A549 (cell line): ENCODE results near the gene IST1. TPM values are rescaled to one million over a fixed set of nuclear protein-coding genes. Genes with fewer than 3 reads are reported as not detected.

Experiments used
- ATAC-seq, 2 experiments: fragments of 200-7000 bp in 1 of 2; fragments of >200 bp in 1 of 2; cut with Nextera tagmentation in 1 of 2; cut with Tn5 transposase in 1 of 2; 3 replicates each; pipeline versions ENCODE4 v1.8.0 to v1.9.1; 2018 to 2020; ENCODE audit warnings: mild to moderate bottlenecking in 1 of 2, moderate library complexity in 1 of 2
- CTCF ChIA-PET: fragments of 300-600 bp; sonication (Branson Sonifier 250); formaldehyde crosslinking; extraction: SDS; loops from one replicate; lab custom pipeline; 2021; ENCODE audit warnings: antibody characterized with exemption, inconsistent platforms; lab: Yijun Ruan, JAX
- POLR2A ChIA-PET: fragments of 350-600 bp; formaldehyde crosslinking; extraction: SDS; loops from one replicate; lab custom pipeline; 2021; ENCODE audit warnings: antibody characterized with exemption, inconsistent platforms; lab: Yijun Ruan, JAX
- DNase-seq, 2 experiments: peaks; one replicate each; pipeline versions ENCODE4 v3.0.0 to v3.0.0-alpha.2; 2011 to 2016; ENCODE audit warnings: low read depth in 1 of 2, low spot score in 1 of 2
- FAIRE-seq: peaks from 2 replicates; lab custom pipeline; 2011; peaks lifted over from hg19 to GRCh38; lab: Jason Lieb, UNC
- H3K27ac ChIP-seq, 2 experiments: fragments of >200 bp; sonication (Bioruptor Twin); formaldehyde crosslinking; 3 replicates each; pipeline ENCODE4 v1.5.1; 2016 to 2017
- H3K4me1 ChIP-seq: fragments of >200 bp; sonication (Bioruptor Twin); formaldehyde crosslinking; 3 replicates; pipeline ENCODE4 v1.6.1; 2016
- H3K4me2 ChIP-seq: fragments of >200 bp; sonication (Bioruptor Twin); formaldehyde crosslinking; 3 replicates; pipeline ENCODE4 v1.6.1; 2016
- H3K4me3 ChIP-seq: fragments of >200 bp; sonication (Bioruptor Twin); formaldehyde crosslinking; 3 replicates; pipeline ENCODE4 v1.5.1; 2016
- H3K9me3 ChIP-seq: fragments of >200 bp; sonication (Bioruptor Twin); formaldehyde crosslinking; 3 replicates; pipeline ENCODE4 v1.6.1; 2016
- BCL3 ChIP-seq: fragments of >200 bp; sonication (Bioruptor Twin); formaldehyde crosslinking; IDR thresholded peaks from 3 replicates; pipeline ENCODE4 v1.6.1; 2016
- CBX2 ChIP-seq: fragments of 200-600 bp; sonication (generic); IDR thresholded peaks from 2 replicates; pipeline ENCODE4 v1.6.1; 2016; ENCODE audit warnings: low read depth, mild to moderate bottlenecking, borderline replicate concordance
- CBX8 ChIP-seq: fragments of 200-600 bp; sonication (generic); IDR thresholded peaks from 2 replicates; pipeline ENCODE4 v1.6.1; 2016
- CHD4 ChIP-seq: fragments of 200-600 bp; sonication (generic); IDR thresholded peaks from 2 replicates; pipeline ENCODE4 v1.6.1; 2016; ENCODE audit warnings: antibody characterized with exemption, mild to moderate bottlenecking, borderline replicate concordance
- CTCF ChIP-seq: fragments of >200 bp; sonication (Bioruptor Twin); formaldehyde crosslinking; IDR thresholded peaks from 3 replicates; pipeline ENCODE4 v1.5.1; 2016
- EP300 ChIP-seq, 2 experiments: fragments of >200 bp; sonication (Bioruptor Twin); formaldehyde crosslinking; IDR thresholded peaks; 2 replicates in 1 of 2; 3 replicates in 1 of 2; pipeline ENCODE4 v1.6.1; 2016 to 2017
- HDAC2 ChIP-seq: fragments of 200-600 bp; sonication (generic); IDR thresholded peaks from 2 replicates; pipeline ENCODE4 v1.6.1; 2016
- HES2 ChIP-seq: fragments of >200 bp; sonication (Bioruptor Twin); formaldehyde crosslinking; IDR thresholded peaks from 2 replicates; pipeline ENCODE4 v1.6.1; 2016
- HEYL ChIP-seq: fragments of 250-450 bp; sonication (Bioruptor Pico); IDR thresholded peaks from 2 replicates; pipeline ENCODE4 v1.8.0; 2021; ENCODE audit warnings: mild to moderate bottlenecking, moderate library complexity
- HMGXB4 ChIP-seq: fragments of 250-450 bp; sonication (Bioruptor Pico); IDR thresholded peaks from 2 replicates; pipeline ENCODE4 v1.5.0; 2021; ENCODE audit warnings: mild to moderate bottlenecking, moderate library complexity, borderline replicate concordance
- MAZ ChIP-seq: fragments of 150-350 bp; IDR thresholded peaks from 2 replicates; pipeline ENCODE4 v1.6.1; 2014; ENCODE audit warnings: antibody characterized with exemption, low read depth, low read length, borderline replicate concordance
- NR3C1 ChIP-seq: fragments of >200 bp; sonication (Bioruptor Twin); formaldehyde crosslinking; IDR thresholded peaks from 3 replicates; pipeline ENCODE4 v1.6.1; 2017
- PHF8 ChIP-seq: fragments of 200-600 bp; sonication (generic); IDR thresholded peaks from 2 replicates; pipeline ENCODE4 v1.6.1; 2016; ENCODE audit warnings: low read depth, mild to moderate bottlenecking, antibody characterized with exemption, moderate library complexity, borderline replicate concordance
- POLR2AphosphoS2 ChIP-seq: conservative IDR thresholded peaks from 2 replicates; pipeline ENCODE4 v1.6.1; 2012; ENCODE audit warnings: low read length, improper control_type of control experiment, inconsistent platforms
- RCOR1 ChIP-seq: fragments of 150-350 bp; IDR thresholded peaks from 2 replicates; pipeline ENCODE4 v1.6.1; 2014; ENCODE audit warnings: antibody characterized with exemption, low read length, low read depth
- RFX5 ChIP-seq: fragments of 450-650 bp; IDR thresholded peaks from 2 replicates; pipeline ENCODE4 v1.7.1; 2014; ENCODE audit warnings: antibody characterized with exemption, mild to moderate bottlenecking, moderate library complexity
- RNF2 ChIP-seq: fragments of 200-600 bp; sonication (generic); IDR thresholded peaks from 2 replicates; pipeline ENCODE4 v1.6.1; 2016; ENCODE audit warnings: low read depth, mild to moderate bottlenecking, antibody characterized with exemption, moderate library complexity, borderline replicate concordance
- SREBF2 ChIP-seq: fragments of 450-650 bp; IDR thresholded peaks from 2 replicates; pipeline ENCODE4 v1.6.1; 2014; ENCODE audit warnings: mild to moderate bottlenecking, moderate library complexity
- TFCP2L1 ChIP-seq: fragments of 250-450 bp; sonication (Bioruptor Pico); IDR thresholded peaks from 2 replicates; pipeline ENCODE4 v1.5.0; 2021; ENCODE audit warnings: mild to moderate bottlenecking
- TP53 ChIP-seq: fragments of 250-450 bp; sonication (Bioruptor Pico); IDR thresholded peaks from 2 replicates; pipeline ENCODE4 v1.5.0; 2021; ENCODE audit warnings: mild to moderate bottlenecking, moderate library complexity
- ZC3H11A ChIP-seq: fragments of 450-650 bp; IDR thresholded peaks from 2 replicates; pipeline ENCODE4 v1.6.1; 2014; ENCODE audit warnings: antibody characterized with exemption, mild to moderate bottlenecking
- ZFP36 ChIP-seq: fragments of 450-650 bp; IDR thresholded peaks from 2 replicates; pipeline ENCODE4 v1.6.1; 2014; ENCODE audit warnings: borderline replicate concordance; ENCODE audit not compliant: partially characterized antibody
- WGBS: methylation state at CpG from one replicate; pipeline ENCODE4 v1.1.6; 2017; ENCODE audit errors: missing lambda C conversion rate; 5-methylcytosine and 5-hydroxymethylcytosine counted together
- polyA plus RNA-seq, 4 experiments: library from polyadenylated mRNA; depleted of rRNA in 3 of 4; stranded (reverse); fragments of >200 nt; fragmentation: RNase III in 1 of 4; extraction: RNeasy Plus Mini Kit Qiagen cat#74134 plus additional on column Dnase treatment in 1 of 4; gene quantifications; 2 replicates in 3 of 4; 3 replicates in 1 of 4; pipeline ENCODE4 v1.2.3, GENCODE V29; 2011 to 2017

IST1 gene
- polyA plus RNA-seq, 2 of the 4 experiments (the other 2 are of a cell fraction): 178 to 290 TPM

GRCh38 chr16:71912534-71913275, 17.4 kb downstream of the IST1 start:
- H3K4me2 ChIP-seq: no peak overlapping the region
- no peak overlapping the region for H3K4me3 ChIP-seq
- 88% methylated on average over 6 of the region's 6 CpGs for WGBS
- TF ChIP-seq HEYL (no peak), ZC3H11A (no peak), NR3C1 (no peak), HMGXB4 (CRISPR knock-in tag) (no peak), HDAC2 (no peak), CBX8 (no peak), RNF2 (no peak), TP53 (CRISPR knock-in tag) (no peak), ZFP36 (no peak), BCL3 (no peak), RFX5 (no peak), POLR2AphosphoS2 (no peak), SREBF2 (no peak), CBX2 (no peak), EP300 (IDR thresholded peaks at IDR 0.05) (no peak)
- FAIRE-seq (no peak), DNase-seq (no peak), ATAC-seq (no peak)
- CTCF ChIA-PET: interaction anchor here (0.7 to 1.8 kb wide), 4 partner anchors 10 to 109 kb away, joined by 3 to 6 read pairs (median 4); no protein-coding TSS in a partner anchor
- no peaks in the 10 kb centered on the region for H3K9me3 ChIP-seq
- no peaks in the 10 kb centered on the region for H3K4me1 ChIP-seq
- POLR2A ChIA-PET: no interaction called here
- no peak overlapping the region for H3K27ac ChIP-seq

GRCh38 chr16:71914802-71915201, 19.5 kb downstream of the IST1 start:
- DNase-seq (no peak), ATAC-seq (no peak), FAIRE-seq (no peak)
- ChIA-PET CTCF (no interaction called here), POLR2A (no interaction called here)
- Histone ChIP-seq H3K9me3 (peaks cover 6% of the 10 kb centered on the region; the same call in 1 of the 3 replicates), H3K4me2 (no peak overlapping the region), H3K4me1 (no peaks in the 10 kb centered on the region), H3K4me3 (no peak overlapping the region), H3K27ac (no peak overlapping the region)
- TF ChIP-seq RCOR1: no peak
- no peak for TF ChIP-seq CTCF
- no peak for TF ChIP-seq CBX8
- no peak for TF ChIP-seq ZC3H11A
- no peak for TF ChIP-seq TFCP2L1 (CRISPR knock-in tag)
- TF ChIP-seq MAZ: no peak
- no peak for TF ChIP-seq CHD4
- TF ChIP-seq HES2: no peak
- no peak for TF ChIP-seq PHF8
- 87% methylated on average over 2 of the region's 2 CpGs for WGBS
